ENCODE results near the gene GLCE. TPM values are rescaled to one million over a fixed set of nuclear protein-coding genes. Genes with fewer than 3 reads are reported as not detected.
"Not testable (repeated sequence)": the region's sequence is repeated elsewhere in the genome, so short reads cannot be mapped to it uniquely, and the experiment has no call there.

The GLCE gene
- total RNA-seq, 2 donors from 2014 or later, result 3.6 to 4.6 TPM

GRCh38 chr15:69288531-69289341 is 128.3 kb downstream of the GLCE start:
- H3K36me3 Mint-ChIP-seq, result no peaks in the 10 kb centered on the region
- no peak overlapping the region for H3K4me3 Mint-ChIP-seq
- H3K27me3 Mint-ChIP-seq, result no peaks in the 10 kb centered on the region
- DNase-seq (ENCODE audit: low spot score) (no peak), ATAC-seq (peak in 1 of 2 donors; percentile 25)
- no peaks in the 10 kb centered on the region for H3K4me1 Mint-ChIP-seq (ENCODE audit: low read depth in 2 of 2)
- no peaks in the 10 kb centered on the region for H3K9me3 Mint-ChIP-seq
- H3K27ac Mint-ChIP-seq, result no peak overlapping the region

- no peak overlapping the region for H3K4me3 Mint-ChIP-seq
- DNase-seq (ENCODE audit: low spot score) (no peak), ATAC-seq (no peak)
- H3K4me1 Mint-ChIP-seq (ENCODE audit: low read depth in 2 of 2), result no peaks in the 10 kb centered on the region
- H3K9me3 Mint-ChIP-seq, result no peaks in the 10 kb centered on the region
- H3K36me3 Mint-ChIP-seq, result no peaks in the 10 kb centered on the region
- no peaks in the 10 kb centered on the region for H3K27me3 Mint-ChIP-seq
- H3K27ac Mint-ChIP-seq, result no peak overlapping the region
Observed at GRCh38 chr15:69289342-69290146, 129.1 kb downstream of the GLCE start.

DNA sequence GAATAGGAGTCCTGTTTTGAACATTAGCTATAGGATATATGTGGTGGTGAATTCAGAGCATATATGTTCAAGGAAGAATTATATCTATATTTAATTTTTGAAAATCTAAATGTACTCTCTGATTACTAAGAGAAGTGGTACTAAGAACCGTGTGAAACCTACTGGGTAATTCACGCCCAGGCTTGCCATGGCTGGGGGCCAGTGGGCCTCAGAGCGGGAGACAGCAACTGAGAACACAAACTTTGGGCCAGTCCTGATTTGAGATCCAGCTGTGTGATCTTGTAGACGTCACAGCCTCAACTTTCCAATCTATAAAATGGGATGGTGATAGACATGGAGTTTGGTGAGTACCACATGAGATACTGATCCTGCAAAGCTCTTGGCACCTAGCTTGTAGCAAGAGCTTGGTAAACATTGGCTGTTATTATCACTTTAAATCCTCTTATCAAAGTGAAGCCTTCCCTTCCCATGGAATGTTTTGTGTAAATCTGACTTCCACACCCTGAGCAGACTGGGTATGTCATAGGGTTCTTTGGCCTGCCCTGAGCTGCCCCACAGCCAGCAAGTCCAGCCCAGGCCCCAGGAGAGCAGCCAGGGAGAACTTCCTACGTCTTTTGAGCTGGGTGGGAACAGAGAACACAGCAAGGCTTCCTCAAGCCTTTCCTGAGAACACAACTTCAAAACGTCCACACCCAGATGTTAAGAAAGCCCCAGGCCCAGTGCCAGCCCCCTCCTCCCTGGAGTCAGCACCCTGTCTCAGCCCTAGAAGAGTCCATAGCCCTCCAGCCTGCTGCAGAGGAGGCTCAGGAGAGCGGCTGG is 130.1 kb downstream of the GLCE start:
- no peaks in the 10 kb centered on the region for H3K36me3 Mint-ChIP-seq
- no peak for ATAC-seq

GRCh38 chr15:69291651-69292050 is 131.2 kb downstream of the GLCE start:
- H3K4me1 Mint-ChIP-seq (ENCODE audit: low read depth in 2 of 2); ATAC-seq; H3K4me3 Mint-ChIP-seq; DNase-seq (ENCODE audit: low spot score); H3K9me3 Mint-ChIP-seq; H3K36me3 Mint-ChIP-seq; H3K27ac Mint-ChIP-seq; H3K27me3 Mint-ChIP-seq: not testable (repeated sequence)

More for the DNA sequence above, 130.1 kb downstream of the GLCE start:
- DNase-seq (ENCODE audit: low spot score), result no peak
- H3K4me3 Mint-ChIP-seq, result no peak overlapping the region
- no peaks in the 10 kb centered on the region for H3K9me3 Mint-ChIP-seq
- H3K27me3 Mint-ChIP-seq, result no peaks in the 10 kb centered on the region
- no peak overlapping the region for H3K27ac Mint-ChIP-seq
- H3K4me1 Mint-ChIP-seq (ENCODE audit: low read depth in 2 of 2), result no peaks in the 10 kb centered on the region

- no peaks in the 10 kb centered on the region for H3K9me3 Mint-ChIP-seq
- ATAC-seq (no peak), DNase-seq (ENCODE audit: low spot score) (no peak)
- no peak overlapping the region for H3K27ac Mint-ChIP-seq
- no peak overlapping the region for H3K4me3 Mint-ChIP-seq
- H3K27me3 Mint-ChIP-seq, result peaks cover 0 to 14% of the 10 kb centered on the region in 2 donors
- no peaks in the 10 kb centered on the region for H3K4me1 Mint-ChIP-seq (ENCODE audit: low read depth in 2 of 2)
- no peaks in the 10 kb centered on the region for H3K36me3 Mint-ChIP-seq
Observed at GRCh38 chr15:69292826-69293420, 132.5 kb downstream of the GLCE start.

DNA sequence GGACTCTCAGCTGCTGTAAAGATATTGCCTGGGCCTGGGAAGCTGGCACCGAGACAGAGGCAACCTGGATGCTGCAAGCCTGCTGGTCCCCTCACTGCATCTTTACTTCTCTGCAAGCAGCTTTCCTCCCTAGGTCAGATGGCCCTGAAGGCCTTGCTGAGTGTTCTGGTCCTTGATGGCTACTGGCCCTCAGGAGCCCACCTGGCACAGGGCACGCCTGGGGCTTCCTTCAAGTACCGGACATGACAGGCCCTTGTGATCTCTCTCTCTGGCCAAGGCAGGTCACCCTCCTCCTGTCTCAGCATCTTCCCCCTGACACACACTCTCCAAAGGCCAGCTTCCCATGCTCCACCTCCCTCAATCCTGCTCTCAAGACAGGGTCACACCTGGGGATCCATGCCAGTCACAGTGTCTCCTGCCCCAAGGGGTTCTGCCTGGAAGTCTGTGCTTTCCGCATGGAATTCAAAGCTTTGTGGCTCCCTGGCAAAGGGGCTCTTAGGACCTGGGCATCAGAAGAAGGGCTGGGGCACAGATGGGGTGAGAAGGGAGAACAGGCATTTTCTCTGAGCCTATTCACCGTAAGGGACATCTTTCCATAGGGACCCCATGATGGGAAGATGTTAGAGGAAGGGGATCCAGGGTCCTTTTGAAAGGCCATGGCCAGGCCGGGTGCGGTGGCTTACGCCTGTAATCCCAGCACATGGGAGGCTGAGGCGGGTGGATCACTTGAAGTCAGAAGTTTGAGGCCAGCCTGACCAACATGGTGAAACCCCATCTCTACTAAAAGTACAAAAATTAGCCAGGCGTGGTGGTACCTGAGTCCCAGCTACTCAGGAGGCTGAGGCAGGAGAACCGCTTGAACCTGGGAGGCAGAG is 133.5 kb downstream of the GLCE start:
- no peaks in the 10 kb centered on the region for H3K4me1 Mint-ChIP-seq (ENCODE audit: low read depth in 2 of 2)
- H3K27me3 Mint-ChIP-seq, result peaks cover 0 to 14% of the 10 kb centered on the region in 2 donors

DNA sequence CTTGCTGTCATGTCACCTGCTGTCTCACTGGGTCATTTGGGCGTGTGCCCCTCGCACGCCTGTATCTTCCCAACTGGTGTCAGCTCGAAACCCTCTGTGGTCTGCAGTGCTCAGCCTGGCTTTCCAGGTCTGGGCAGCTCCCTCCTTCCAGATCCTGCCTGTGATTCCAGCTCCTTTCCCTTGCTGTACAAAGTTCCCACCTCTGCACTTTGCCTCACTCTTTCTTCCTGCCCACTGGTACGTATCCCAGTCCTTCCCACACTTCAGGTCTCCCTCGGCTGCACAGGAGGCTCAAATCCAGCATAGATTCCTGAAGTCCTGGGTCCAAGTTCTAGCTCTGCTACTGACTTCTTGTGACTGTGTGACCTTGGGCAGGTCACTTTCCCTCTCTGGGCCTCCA is 136.2 kb downstream of the GLCE start:
- Mint-ChIP-seq H3K9me3 (no peaks in the 10 kb centered on the region), H3K27me3 (peaks cover 9 to 31% of the 10 kb centered on the region in 2 donors), H3K4me1 (ENCODE audit: low read depth in 2 of 2) (peaks cover 3 to 6% of the 10 kb centered on the region in 2 donors), H3K27ac (no peak overlapping the region), H3K36me3 (no peaks in the 10 kb centered on the region), H3K4me3 (no peak overlapping the region)
- DNase-seq (ENCODE audit: low spot score) (no peak), ATAC-seq (no peak)

More for the DNA sequence above, 133.5 kb downstream of the GLCE start:
- Mint-ChIP-seq H3K27ac (no peak overlapping the region), H3K4me3 (no peak overlapping the region), H3K36me3 (no peaks in the 10 kb centered on the region), H3K9me3 (no peaks in the 10 kb centered on the region)
- ATAC-seq, result peak in 1 of 2 donors; percentile 4
- DNase-seq (ENCODE audit: low spot score), result no peak

GRCh38 chr15:69297642-69298353 is 137.4 kb downstream of the GLCE start:
- Mint-ChIP-seq H3K27ac (no peak overlapping the region), H3K9me3 (no peaks in the 10 kb centered on the region), H3K36me3 (no peaks in the 10 kb centered on the region), H3K27me3 (peaks cover 14 to 37% of the 10 kb centered on the region in 2 donors), H3K4me1 (ENCODE audit: low read depth in 2 of 2) (peaks cover 3 to 6% of the 10 kb centered on the region in 2 donors), H3K4me3 (peak overlapping the region; percentile 17)
- ATAC-seq (no peak), DNase-seq (ENCODE audit: low spot score) (no peak)

GRCh38 chr15:69298354-69298696 is 137.9 kb downstream of the GLCE start:
- peaks cover 17 to 42% of the 10 kb centered on the region in 2 donors for H3K27me3 Mint-ChIP-seq
- peaks cover 3 to 6% of the 10 kb centered on the region in 2 donors for H3K4me1 Mint-ChIP-seq (ENCODE audit: low read depth in 2 of 2)
- DNase-seq (ENCODE audit: low spot score) (no peak), ATAC-seq (no peak)
- peak overlapping the region; percentile 17 for H3K4me3 Mint-ChIP-seq
- H3K27ac Mint-ChIP-seq, result no peak overlapping the region
- H3K9me3 Mint-ChIP-seq, result no peaks in the 10 kb centered on the region
- H3K36me3 Mint-ChIP-seq, result no peaks in the 10 kb centered on the region

DNA sequence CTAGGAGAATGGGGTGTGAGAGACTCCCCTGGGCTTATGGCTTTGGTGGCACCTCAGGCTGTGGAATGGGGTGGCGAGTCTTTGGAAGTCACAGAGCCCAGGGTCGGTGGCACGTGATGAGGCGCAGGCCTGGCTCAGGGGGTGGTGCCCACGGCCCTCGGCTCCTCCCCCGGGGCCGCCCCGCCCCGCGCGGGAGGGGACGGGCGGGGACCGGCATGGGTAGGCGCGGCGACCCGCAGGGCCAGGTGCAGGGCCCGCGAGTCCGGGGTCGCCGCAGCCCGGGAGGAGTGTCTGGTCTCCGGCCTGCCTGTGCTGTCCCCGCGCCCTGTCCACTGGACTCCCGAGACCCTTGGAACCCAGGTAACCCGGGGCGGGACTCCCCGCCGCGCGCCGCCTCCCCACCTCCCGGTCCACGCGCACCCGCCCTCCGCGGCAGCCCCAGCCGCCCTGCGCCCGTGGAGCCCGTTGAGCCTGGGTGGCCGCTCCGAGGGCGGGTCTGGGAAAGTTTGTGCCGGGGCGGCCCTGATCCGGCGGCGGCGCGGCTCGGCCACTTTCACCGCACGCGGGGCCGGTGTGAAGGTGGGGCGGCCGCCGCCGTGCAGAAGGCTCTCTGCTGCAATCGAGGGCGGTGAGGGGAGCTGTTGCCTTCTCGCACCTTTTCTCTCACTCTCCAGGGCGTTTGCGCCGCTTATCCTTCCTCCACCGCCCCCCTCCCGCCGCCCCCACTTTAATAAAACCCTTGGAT is 138.4 kb downstream of the GLCE start, which contains the start of gene PAQR5:
TSS of gene PAQR5 (plus strand) at position 216 of the 745 bp plus-strand sequence. CDS start 61,169 bp downstream, outside the sequence.
- Mint-ChIP-seq H3K36me3 (no peaks in the 10 kb centered on the region), H3K9me3 (no peaks in the 10 kb centered on the region), H3K27me3 (peaks cover 19 to 43% of the 10 kb centered on the region in 2 donors), H3K4me3 (peak within 1 kb of the TSS; percentile 17), H3K4me1 (ENCODE audit: low read depth in 2 of 2) (peaks cover 3 to 6% of the 10 kb centered on the region in 2 donors), H3K27ac (no peak within 1 kb of the TSS)
- no peak for DNase-seq (ENCODE audit: low spot score)
- peak; percentile 48 to 63 for ATAC-seq

DNA sequence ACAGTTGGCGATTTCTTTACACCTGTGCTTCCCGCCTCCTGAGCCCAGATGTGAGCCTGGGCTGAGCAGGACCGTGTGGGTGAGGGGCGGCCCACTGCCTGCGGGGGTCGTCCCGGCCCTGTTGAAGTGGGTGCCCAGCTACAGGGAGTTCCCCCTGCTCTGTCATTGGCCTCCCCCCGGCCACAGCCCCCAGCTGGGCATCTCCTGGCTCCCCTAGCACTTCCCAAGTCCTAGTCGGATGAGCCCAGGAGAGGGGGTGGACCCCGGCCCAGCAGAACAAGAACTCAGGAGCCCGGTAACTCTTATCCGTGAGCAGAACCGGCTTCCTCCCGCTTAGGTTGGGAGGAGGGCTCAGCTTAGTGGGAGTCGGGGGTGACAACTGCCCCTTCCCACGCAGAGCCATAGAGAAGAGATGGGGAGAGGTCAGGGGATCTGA is 139.0 kb downstream of the GLCE start:
- DNase-seq (ENCODE audit: low spot score) (no peak), ATAC-seq (no peak)
- H3K27me3 Mint-ChIP-seq, result peaks cover 19 to 43% of the 10 kb centered on the region in 2 donors
- no peaks in the 10 kb centered on the region for H3K36me3 Mint-ChIP-seq
- H3K4me1 Mint-ChIP-seq (ENCODE audit: low read depth in 2 of 2), result peaks cover 3 to 6% of the 10 kb centered on the region in 2 donors
- H3K4me3 Mint-ChIP-seq, result no peak overlapping the region
- no peaks in the 10 kb centered on the region for H3K9me3 Mint-ChIP-seq
- H3K27ac Mint-ChIP-seq, result no peak overlapping the region

All from natural killer cell treated with Interleukin-12 subunit alpha and Interleukin-12 subunit beta and Interleukin-15 and Interleukin-18, amount 100 ng/mL, for 72 hours (primary cell).